SJCRH30 (cell line): ENCODE measurements around the gene RAB11FIP2. TPM values are rescaled to one million over a fixed set of nuclear protein-coding genes. Genes with fewer than 3 reads are reported as not detected.
"Not testable (repeated sequence)": the region's sequence is repeated elsewhere in the genome, so short reads cannot be mapped to it uniquely, and the experiment has no call there.

Experiments used
- DNase-seq, 2 experiments: peaks; one replicate each; pipeline ENCODE4 v3.0.0-alpha.2; 2015 to 2020
- H3K27ac ChIP-seq: fragments of 250-450 bp; sonication (Bioruptor Pico); 2 replicates; pipeline ENCODE4 v1.5.1; 2020; ENCODE audit warnings: mild to moderate bottlenecking, moderate library complexity
- H3K27me3 ChIP-seq: fragments of 250-450 bp; sonication (Bioruptor Pico); 2 replicates; pipeline ENCODE4 v1.5.1; 2020; ENCODE audit warnings: mild to moderate bottlenecking, moderate library complexity
- H3K36me3 ChIP-seq: fragments of 250-450 bp; sonication (Bioruptor Pico); 2 replicates; pipeline ENCODE4 v1.5.1; 2020; ENCODE audit warnings: mild to moderate bottlenecking, moderate library complexity
- H3K4me1 ChIP-seq: fragments of 250-450 bp; sonication (Bioruptor Pico); 2 replicates; pipeline ENCODE4 v1.5.1; 2020; ENCODE audit warnings: mild to moderate bottlenecking, moderate library complexity
- H3K4me3 ChIP-seq: fragments of 250-450 bp; sonication (Bioruptor Pico); 2 replicates; pipeline ENCODE4 v1.5.1; 2020; ENCODE audit warnings: mild to moderate bottlenecking, moderate library complexity
- H3K9me3 ChIP-seq: fragments of 250-450 bp; sonication (Bioruptor Pico); replicated peaks from 2 replicates; pipeline ENCODE4 v1.5.1; 2020; ENCODE audit warnings: mild to moderate bottlenecking, moderate library complexity
- total RNA-seq: library from RNA; depleted of rRNA; stranded (reverse); fragments of >200 nt; shearing (Covaris generic); gene quantifications from 2 replicates; pipeline ENCODE4 v1.2.3, GENCODE V29; 2014; rRNA removed

The RAB11FIP2 gene
- 19.6 and 26.6 TPM in 2 replicates for total RNA-seq

GRCh38 chr10:118046395-118047156, at the start of gene RAB11FIP2:
RAB11FIP2 (minus strand) TSS chr10:118046941; CDS start chr10:118046163, 778 bp downstream.
- no peaks in the 10 kb centered on the region for H3K36me3 ChIP-seq
- peaks cover 6% of the 10 kb centered on the region for H3K4me1 ChIP-seq
- H3K4me3 ChIP-seq: peak within 1 kb of the TSS; percentile 91
- no peaks in the 10 kb centered on the region for H3K27me3 ChIP-seq
- no peaks in the 10 kb centered on the region for H3K9me3 ChIP-seq
- peak within 1 kb of the TSS; percentile 78 for H3K27ac ChIP-seq
- DNase-seq: peak; percentile 94 to 96

- Histone ChIP-seq H3K27me3 (no peaks in the 10 kb centered on the region), H3K9me3 (no peaks in the 10 kb centered on the region), H3K36me3 (no peaks in the 10 kb centered on the region), H3K27ac (no peak overlapping the region), H3K4me3 (no peak overlapping the region), H3K4me1 (no peaks in the 10 kb centered on the region)
- no peak for DNase-seq
These were observed 49.3 kb upstream of the RAB11FIP2 start for GRCh38 chr10:118096022-118096421.

- H3K27me3 ChIP-seq: no peaks in the 10 kb centered on the region
- H3K4me1 ChIP-seq: no peaks in the 10 kb centered on the region
- no peak overlapping the region for H3K4me3 ChIP-seq
- no peak for DNase-seq
- no peaks in the 10 kb centered on the region for H3K36me3 ChIP-seq
- H3K9me3 ChIP-seq: no peaks in the 10 kb centered on the region
- H3K27ac ChIP-seq: no peak overlapping the region
These were observed 45.5 kb upstream of the RAB11FIP2 start for GRCh38 chr10:118092209-118092608.

- DNase-seq: no peak
- no peaks in the 10 kb centered on the region for H3K27me3 ChIP-seq
- no peaks in the 10 kb centered on the region for H3K36me3 ChIP-seq
- no peak overlapping the region for H3K4me3 ChIP-seq
- H3K9me3 ChIP-seq: no peaks in the 10 kb centered on the region
- no peaks in the 10 kb centered on the region for H3K4me1 ChIP-seq
- no peak overlapping the region for H3K27ac ChIP-seq
These were observed 34.1 kb upstream of the RAB11FIP2 start for GRCh38 chr10:118080817-118081216.

- no peak overlapping the region for H3K4me3 ChIP-seq
- H3K36me3 ChIP-seq: no peaks in the 10 kb centered on the region
- no peaks in the 10 kb centered on the region for H3K4me1 ChIP-seq
- no peaks in the 10 kb centered on the region for H3K9me3 ChIP-seq
- no peak for DNase-seq
- no peak overlapping the region for H3K27ac ChIP-seq
- no peaks in the 10 kb centered on the region for H3K27me3 ChIP-seq
These were observed 30.0 kb upstream of the RAB11FIP2 start for GRCh38 chr10:118076705-118077104.

- Histone ChIP-seq H3K4me3 (no peak overlapping the region), H3K27me3 (no peaks in the 10 kb centered on the region), H3K4me1 (no peaks in the 10 kb centered on the region), H3K36me3 (no peaks in the 10 kb centered on the region), H3K9me3 (no peaks in the 10 kb centered on the region), H3K27ac (no peak overlapping the region)
- no peak for DNase-seq
These were observed 26.1 kb upstream of the RAB11FIP2 start for GRCh38 chr10:118072840-118073239.

GRCh38 chr10:118067389-118067788, 20.6 kb upstream of the RAB11FIP2 start:
- not testable (repeated sequence) for H3K27me3 ChIP-seq, H3K4me1 ChIP-seq, H3K36me3 ChIP-seq, DNase-seq, H3K4me3 ChIP-seq, H3K9me3 ChIP-seq, H3K27ac ChIP-seq

- H3K27ac ChIP-seq: no peak overlapping the region
- H3K27me3 ChIP-seq: no peaks in the 10 kb centered on the region
- no peaks in the 10 kb centered on the region for H3K9me3 ChIP-seq
- no peaks in the 10 kb centered on the region for H3K36me3 ChIP-seq
- no peak for DNase-seq
- no peaks in the 10 kb centered on the region for H3K4me1 ChIP-seq
- no peak overlapping the region for H3K4me3 ChIP-seq
These were observed 16.1 kb upstream of the RAB11FIP2 start for GRCh38 chr10:118062798-118063238.

- H3K36me3 ChIP-seq: no peaks in the 10 kb centered on the region
- H3K27me3 ChIP-seq: no peaks in the 10 kb centered on the region
- no peak overlapping the region for H3K27ac ChIP-seq
- no peak overlapping the region for H3K4me3 ChIP-seq
- no peaks in the 10 kb centered on the region for H3K4me1 ChIP-seq
- DNase-seq: no peak
- H3K9me3 ChIP-seq: no peaks in the 10 kb centered on the region
These were observed 11.6 kb upstream of the RAB11FIP2 start for GRCh38 chr10:118058371-118058770.

- H3K9me3 ChIP-seq: no peaks in the 10 kb centered on the region
- no peak overlapping the region for H3K27ac ChIP-seq
These were observed 10.6 kb upstream of the RAB11FIP2 start for GRCh38 chr10:118057361-118057760.

GRCh38 chr10:118054383-118054782, 7.6 kb upstream of the RAB11FIP2 start:
- Histone ChIP-seq H3K4me3 (no peak overlapping the region), H3K27me3 (no peaks in the 10 kb centered on the region), H3K9me3 (no peaks in the 10 kb centered on the region), H3K4me1 (no peaks in the 10 kb centered on the region), H3K36me3 (no peaks in the 10 kb centered on the region), H3K27ac (no peak overlapping the region)
- no peak for DNase-seq

More at GRCh38 chr10:118057361-118057760, 10.6 kb upstream of the RAB11FIP2 start:
- Histone ChIP-seq H3K4me3 (no peak overlapping the region), H3K27me3 (no peaks in the 10 kb centered on the region), H3K4me1 (no peaks in the 10 kb centered on the region), H3K36me3 (no peaks in the 10 kb centered on the region)
- DNase-seq: no peak

- Histone ChIP-seq H3K36me3 (no peaks in the 10 kb centered on the region), H3K4me3 (no peak overlapping the region), H3K4me1 (no peaks in the 10 kb centered on the region), H3K27ac (no peak overlapping the region), H3K27me3 (no peaks in the 10 kb centered on the region), H3K9me3 (no peaks in the 10 kb centered on the region)
- DNase-seq: no peak
These were observed 6.1 kb upstream of the RAB11FIP2 start for GRCh38 chr10:118052816-118053215.

GRCh38 chr10:118047880-118048279, 1.1 kb upstream of the RAB11FIP2 start:
- Histone ChIP-seq H3K4me1 (no peaks in the 10 kb centered on the region; the same call in 1 of the 2 replicates), H3K9me3 (no peaks in the 10 kb centered on the region), H3K36me3 (no peaks in the 10 kb centered on the region), H3K27ac (no peak overlapping the region), H3K27me3 (no peaks in the 10 kb centered on the region), H3K4me3 (no peak overlapping the region)
- no peak for DNase-seq

- H3K4me1 ChIP-seq: no peaks in the 10 kb centered on the region; the same call in 1 of the 2 replicates
- H3K36me3 ChIP-seq: no peaks in the 10 kb centered on the region
- H3K9me3 ChIP-seq: no peaks in the 10 kb centered on the region
- DNase-seq: no peak
- peak overlapping the region; percentile 91 for H3K4me3 ChIP-seq
- peak overlapping the region; percentile 78; the same call in 1 of the 2 replicates for H3K27ac ChIP-seq
- no peaks in the 10 kb centered on the region for H3K27me3 ChIP-seq
These were observed 497 bp upstream of the RAB11FIP2 start for GRCh38 chr10:118047157-118047719.

- Histone ChIP-seq H3K4me1 (peaks cover 13% of the 10 kb centered on the region), H3K36me3 (no peaks in the 10 kb centered on the region), H3K4me3 (peak overlapping the region; percentile 91), H3K27me3 (no peaks in the 10 kb centered on the region), H3K27ac (peak overlapping the region; percentile 78), H3K9me3 (no peaks in the 10 kb centered on the region)
- peak; percentile 56 to 68 for DNase-seq
These were observed 825 bp downstream of the RAB11FIP2 start for GRCh38 chr10:118045837-118046394.
